Natural killer cell treated with Interleukin-12 subunit alpha and Interleukin-12 subunit beta and Interleukin-15 and Interleukin-18, amount 100 ng/mL, for 72 hours (primary cell): ENCODE results near the gene VMP1. TPM values are rescaled to one million over a fixed set of nuclear protein-coding genes. Genes with fewer than 3 reads are reported as not detected.

Experiments
- ATAC-seq, 2 donors: fragments of 150-1000 bp; cut with Tn5 transposase in 1 of 2; sonication (Bioruptor Pico), chemical (Tn5 transposase) in 1 of 2; 2 replicates each; pipeline ENCODE4 v1.10.0; 2021
- DNase-seq: peaks from one replicate; pipeline ENCODE4 v3.0.0; 2022; ENCODE audit warnings: low spot score
- H3K27ac Mint-ChIP-seq, 2 donors: 1 replicate in 1 of 2; 2 replicates in 1 of 2; pipeline ENCODE4 v1.8.0; 2022; ENCODE audit warnings: mixed read lengths in 2 of 2, mild to moderate bottlenecking in 1 of 2, moderate library complexity in 1 of 2
- H3K27me3 Mint-ChIP-seq, 2 donors: 1 replicate in 1 of 2; 2 replicates in 1 of 2; pipeline ENCODE4 v1.8.0; 2022; ENCODE audit warnings: mixed read lengths in 2 of 2
- H3K36me3 Mint-ChIP-seq: one replicate; pipeline ENCODE4 v1.8.0; 2022; ENCODE audit warnings: mixed read lengths
- H3K4me1 Mint-ChIP-seq, 2 donors: 1 replicate in 1 of 2; 2 replicates in 1 of 2; pipeline ENCODE4 v1.8.0; 2022; ENCODE audit warnings: low read depth in 2 of 2, mixed read lengths in 2 of 2, mild to moderate bottlenecking in 1 of 2
- H3K4me3 Mint-ChIP-seq: one replicate; pipeline ENCODE4 v1.8.0; 2022; ENCODE audit warnings: mixed read lengths
- H3K9me3 Mint-ChIP-seq: 2 replicates; pipeline ENCODE4 v1.8.0; 2022; ENCODE audit warnings: mixed read lengths
- total RNA-seq, 2 donors: library from RNA; stranded (reverse); gene quantifications; one replicate each; pipeline ENCODE4 v1.2.3, GENCODE V29; 2022

VMP1 gene
- total RNA-seq, 2 donors from 2014 or later = 225 to 292 TPM

GRCh38 chr17:59693582-59693981 is 13.9 kb upstream of the VMP1 start:
- ATAC-seq (no peak), DNase-seq (no peak)
- peaks cover 13 to 21% of the 10 kb centered on the region in 2 donors for H3K4me1 Mint-ChIP-seq
- no peak overlapping the region for H3K27ac Mint-ChIP-seq
- H3K4me3 Mint-ChIP-seq = no peak overlapping the region
- peaks cover 31% of the 10 kb centered on the region for H3K36me3 Mint-ChIP-seq
- no peaks in the 10 kb centered on the region for H3K9me3 Mint-ChIP-seq
- no peaks in the 10 kb centered on the region for H3K27me3 Mint-ChIP-seq

GRCh38 chr17:59694344-59694743 is 13.1 kb upstream of the VMP1 start:
- DNase-seq (no peak), ATAC-seq (no peak)
- Mint-ChIP-seq H3K4me3 (no peak overlapping the region), H3K9me3 (no peaks in the 10 kb centered on the region), H3K36me3 (peaks cover 35% of the 10 kb centered on the region), H3K27ac (peak overlapping the region in 1 of 2 donors; percentile 66), H3K4me1 (peaks cover 19 to 28% of the 10 kb centered on the region in 2 donors), H3K27me3 (no peaks in the 10 kb centered on the region)

DNA sequence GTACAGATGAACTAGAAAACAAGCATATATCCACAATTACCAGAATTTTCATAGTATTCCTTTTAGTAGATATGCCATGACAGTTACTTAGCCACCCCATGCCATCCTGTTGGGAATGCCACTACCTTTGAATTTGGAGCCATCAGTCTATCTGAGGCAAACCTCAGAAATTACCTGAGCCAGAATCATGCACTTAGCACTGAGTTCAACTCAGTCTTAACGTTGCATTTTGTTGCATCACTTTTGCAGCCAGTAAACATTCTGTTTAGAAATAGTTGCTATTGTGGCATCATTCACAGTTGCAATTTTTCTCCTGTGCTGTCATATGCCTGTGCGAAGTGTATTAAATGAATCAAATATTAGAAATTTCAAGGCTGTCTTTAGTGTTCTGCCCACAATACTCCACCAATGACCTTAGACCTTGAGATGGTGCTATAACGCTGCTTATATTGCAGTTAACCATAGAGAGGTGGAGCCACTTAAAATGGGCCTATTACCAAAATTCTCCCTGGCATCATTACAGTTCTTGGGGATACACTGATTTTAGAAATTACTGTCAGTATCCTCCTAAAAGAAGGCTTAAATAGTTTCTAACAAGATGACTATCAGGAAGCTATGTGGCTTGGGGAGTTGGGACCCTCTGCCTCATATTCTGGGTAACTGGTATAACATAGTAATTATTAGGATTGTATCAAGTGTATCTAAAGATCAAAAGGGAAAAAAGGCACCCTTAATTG is 11.3 kb upstream of the VMP1 start:
- Mint-ChIP-seq H3K27ac (peak overlapping the region; percentile 34 to 58), H3K9me3 (no peaks in the 10 kb centered on the region), H3K36me3 (peaks cover 34% of the 10 kb centered on the region), H3K4me3 (no peak overlapping the region), H3K27me3 (no peaks in the 10 kb centered on the region), H3K4me1 (peaks cover 34 to 40% of the 10 kb centered on the region in 2 donors)
- DNase-seq (no peak), ATAC-seq (no peak)

DNA sequence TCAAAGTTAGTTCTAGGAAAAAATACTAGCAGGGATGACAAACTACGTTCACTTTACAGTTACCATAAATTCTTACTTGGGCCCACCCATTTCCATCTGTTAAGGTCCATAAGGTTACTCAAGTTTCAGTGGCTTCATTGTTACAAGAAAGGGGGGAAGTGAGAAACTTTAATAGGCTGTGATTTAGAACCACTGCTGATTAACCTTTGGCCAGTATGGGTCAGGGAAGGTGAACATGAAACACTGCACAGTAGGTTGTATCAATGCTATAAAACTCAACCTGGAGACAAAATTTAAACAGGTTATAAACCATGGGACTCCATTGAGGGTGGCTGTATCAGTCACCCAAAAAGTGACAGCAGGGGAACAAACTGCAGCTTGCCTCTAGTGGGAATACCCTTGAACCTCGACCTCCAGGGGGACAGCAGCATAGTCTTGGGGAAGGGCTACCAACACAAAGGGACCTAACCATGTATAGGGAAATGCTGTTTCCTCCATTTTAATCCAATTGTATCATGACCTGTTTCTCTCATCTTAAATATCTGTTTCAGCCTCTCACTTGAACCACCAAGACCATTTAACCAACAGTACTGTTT is 10.7 kb upstream of the VMP1 start:
- no peaks in the 10 kb centered on the region for H3K27me3 Mint-ChIP-seq
- H3K4me3 Mint-ChIP-seq = no peak overlapping the region
- H3K27ac Mint-ChIP-seq = peak overlapping the region; percentile 34 to 58
- no peaks in the 10 kb centered on the region for H3K9me3 Mint-ChIP-seq
- DNase-seq (no peak), ATAC-seq (no peak)
- peaks cover 32% of the 10 kb centered on the region for H3K36me3 Mint-ChIP-seq
- H3K4me1 Mint-ChIP-seq = peaks cover 35 to 40% of the 10 kb centered on the region in 2 donors

DNA sequence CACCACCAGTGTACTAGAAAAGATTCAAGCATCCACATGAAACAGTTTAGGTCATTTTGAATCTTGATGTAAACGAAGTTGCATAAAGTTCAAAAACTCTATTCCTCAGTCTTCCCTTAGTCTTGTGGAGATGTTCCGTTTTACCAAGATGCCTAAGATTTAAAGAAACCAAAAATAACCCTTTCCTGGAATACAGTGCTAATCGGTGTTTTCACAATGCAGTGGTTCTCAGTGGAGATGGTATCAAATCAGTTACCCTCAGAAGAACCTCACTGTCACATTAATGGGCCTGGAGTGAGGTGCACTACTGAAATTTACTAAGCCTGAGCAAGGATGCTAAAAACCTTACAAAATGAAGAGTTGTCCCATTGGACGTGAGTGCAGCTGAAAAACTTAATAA is 9.3 kb upstream of the VMP1 start:
- Mint-ChIP-seq H3K27ac (peak overlapping the region in 1 of 2 donors; percentile 25), H3K4me3 (peak overlapping the region; percentile 8), H3K27me3 (no peaks in the 10 kb centered on the region), H3K36me3 (peaks cover 32% of the 10 kb centered on the region), H3K4me1 (peaks cover 41 to 47% of the 10 kb centered on the region in 2 donors), H3K9me3 (no peaks in the 10 kb centered on the region)
- DNase-seq = no peak
- ATAC-seq = no peak

DNA sequence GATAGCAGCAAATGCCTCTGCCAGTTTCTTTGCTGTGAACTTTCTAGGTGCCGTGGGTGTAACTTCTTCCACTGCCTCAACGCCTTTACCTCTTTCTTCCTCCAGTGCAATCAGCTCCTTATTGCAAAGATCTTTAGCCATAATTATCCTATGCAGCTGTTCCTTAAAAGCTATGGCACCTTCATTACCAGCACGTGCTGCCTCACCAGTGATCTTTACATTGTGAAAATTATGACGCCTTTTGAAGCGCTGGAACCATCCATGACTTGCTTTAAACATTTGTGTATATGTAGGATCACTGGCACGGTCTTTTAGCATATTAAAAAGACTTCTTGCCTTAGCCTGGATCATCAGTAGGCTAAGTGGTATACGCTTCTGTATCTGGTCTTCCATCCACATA is 8.2 kb upstream of the VMP1 start:
- DNase-seq = no peak
- H3K27me3 Mint-ChIP-seq = no peaks in the 10 kb centered on the region
- peak overlapping the region; percentile 9 to 18 for H3K27ac Mint-ChIP-seq
- peaks cover 33% of the 10 kb centered on the region for H3K36me3 Mint-ChIP-seq
- H3K4me1 Mint-ChIP-seq = peaks cover 44 to 51% of the 10 kb centered on the region in 2 donors
- no peaks in the 10 kb centered on the region for H3K9me3 Mint-ChIP-seq
- peak overlapping the region; percentile 8 for H3K4me3 Mint-ChIP-seq
- no peak for ATAC-seq

GRCh38 chr17:59699786-59700185 is 7.7 kb upstream of the VMP1 start:
- H3K4me3 Mint-ChIP-seq = peak overlapping the region; percentile 8
- DNase-seq (no peak), ATAC-seq (no peak)
- H3K9me3 Mint-ChIP-seq = no peaks in the 10 kb centered on the region
- H3K27me3 Mint-ChIP-seq = no peaks in the 10 kb centered on the region
- H3K4me1 Mint-ChIP-seq = peaks cover 45 to 55% of the 10 kb centered on the region in 2 donors
- peak overlapping the region; percentile 9 to 18 for H3K27ac Mint-ChIP-seq
- peaks cover 31% of the 10 kb centered on the region for H3K36me3 Mint-ChIP-seq

- peak overlapping the region in 1 of 2 donors; percentile 7 for H3K27ac Mint-ChIP-seq
These were observed 5.2 kb upstream of the VMP1 start for GRCh38 chr17:59702304-59702703.

DNA sequence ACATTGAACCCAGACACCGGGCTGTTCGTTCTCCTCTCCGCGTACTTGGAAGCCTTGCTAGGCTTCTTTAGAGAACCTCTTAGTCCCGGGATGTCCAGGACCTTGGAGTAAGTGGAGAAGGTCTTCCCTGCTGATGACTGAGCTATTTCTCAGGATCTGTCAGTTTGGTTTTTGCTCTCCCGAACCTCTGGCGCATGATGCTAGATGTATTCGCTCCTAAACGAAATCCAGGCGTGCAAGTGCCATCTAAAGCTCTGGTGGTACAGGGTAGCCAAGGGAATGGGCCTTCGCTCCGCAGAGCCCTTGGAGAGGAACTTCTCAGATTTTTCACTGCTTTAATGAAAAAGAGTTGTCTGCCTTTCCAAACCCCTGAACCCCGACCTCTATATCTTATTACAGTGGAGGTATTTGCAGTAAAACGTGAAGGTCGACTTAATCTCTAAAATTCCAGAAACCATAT is 547 bp downstream of the VMP1 start:
- Mint-ChIP-seq H3K27ac (peak overlapping the region; percentile 97 to 98), H3K4me1 (peaks cover 46 to 51% of the 10 kb centered on the region in 2 donors), H3K36me3 (peaks cover 16% of the 10 kb centered on the region), H3K9me3 (no peaks in the 10 kb centered on the region), H3K4me3 (peak overlapping the region; percentile 95), H3K27me3 (no peaks in the 10 kb centered on the region)
- no peak for ATAC-seq
- DNase-seq = no peak

More at GRCh38 chr17:59702304-59702703, 5.2 kb upstream of the VMP1 start:
- Mint-ChIP-seq H3K4me1 (peaks cover 55 to 65% of the 10 kb centered on the region in 2 donors), H3K4me3 (no peak overlapping the region), H3K36me3 (peaks cover 38% of the 10 kb centered on the region), H3K27me3 (no peaks in the 10 kb centered on the region), H3K9me3 (no peaks in the 10 kb centered on the region)
- ATAC-seq (no peak), DNase-seq (no peak)

- no peak overlapping the region for H3K27ac Mint-ChIP-seq
- no peak for ATAC-seq
- H3K36me3 Mint-ChIP-seq = peaks cover 6% of the 10 kb centered on the region
These were observed 4.5 kb downstream of the VMP1 start for GRCh38 chr17:59711936-59712335.

GRCh38 chr17:59712862-59713261 is 5.4 kb downstream of the VMP1 start:
- H3K9me3 Mint-ChIP-seq = no peaks in the 10 kb centered on the region
- no peaks in the 10 kb centered on the region for H3K36me3 Mint-ChIP-seq
- H3K27me3 Mint-ChIP-seq = no peaks in the 10 kb centered on the region
- DNase-seq (no peak), ATAC-seq (no peak)
- H3K4me1 Mint-ChIP-seq = peaks cover 29 to 36% of the 10 kb centered on the region in 2 donors
- no peak overlapping the region for H3K27ac Mint-ChIP-seq
- H3K4me3 Mint-ChIP-seq = no peak overlapping the region

More at GRCh38 chr17:59711936-59712335, 4.5 kb downstream of the VMP1 start:
- no peak overlapping the region for H3K4me3 Mint-ChIP-seq
- no peak for DNase-seq
- H3K4me1 Mint-ChIP-seq = peaks cover 34 to 42% of the 10 kb centered on the region in 2 donors
- no peaks in the 10 kb centered on the region for H3K27me3 Mint-ChIP-seq
- no peaks in the 10 kb centered on the region for H3K9me3 Mint-ChIP-seq

GRCh38 chr17:59714255-59714654 is 6.8 kb downstream of the VMP1 start:
- DNase-seq (no peak), ATAC-seq (no peak)
- no peaks in the 10 kb centered on the region for H3K27me3 Mint-ChIP-seq
- H3K36me3 Mint-ChIP-seq = no peaks in the 10 kb centered on the region
- no peak overlapping the region for H3K4me3 Mint-ChIP-seq
- H3K4me1 Mint-ChIP-seq = peaks cover 28 to 34% of the 10 kb centered on the region in 2 donors
- no peaks in the 10 kb centered on the region for H3K9me3 Mint-ChIP-seq
- no peak overlapping the region for H3K27ac Mint-ChIP-seq

DNA sequence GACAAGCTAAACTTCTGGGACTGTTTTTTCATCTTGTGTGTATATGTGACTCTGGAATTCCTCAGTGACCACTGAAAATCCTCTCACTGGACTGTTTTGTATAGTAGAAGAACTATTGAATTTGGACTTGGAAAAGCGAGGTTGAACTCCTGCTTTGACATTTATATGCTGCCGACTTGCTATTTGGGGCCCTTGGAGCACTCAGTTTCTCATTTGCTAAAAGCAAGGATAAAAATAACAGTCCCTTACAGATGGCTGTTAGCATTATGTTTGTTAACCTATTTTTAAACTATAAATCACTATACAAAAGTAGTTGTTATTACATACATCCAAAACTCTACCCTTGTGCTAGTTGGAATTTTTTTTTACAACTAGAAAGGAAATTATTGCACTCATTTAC is 9.0 kb downstream of the VMP1 start:
- Mint-ChIP-seq H3K4me1 (peaks cover 20 to 35% of the 10 kb centered on the region in 2 donors), H3K27ac (no peak overlapping the region), H3K27me3 (no peaks in the 10 kb centered on the region), H3K9me3 (no peaks in the 10 kb centered on the region), H3K36me3 (no peaks in the 10 kb centered on the region), H3K4me3 (no peak overlapping the region)
- ATAC-seq (no peak), DNase-seq (no peak)

DNA sequence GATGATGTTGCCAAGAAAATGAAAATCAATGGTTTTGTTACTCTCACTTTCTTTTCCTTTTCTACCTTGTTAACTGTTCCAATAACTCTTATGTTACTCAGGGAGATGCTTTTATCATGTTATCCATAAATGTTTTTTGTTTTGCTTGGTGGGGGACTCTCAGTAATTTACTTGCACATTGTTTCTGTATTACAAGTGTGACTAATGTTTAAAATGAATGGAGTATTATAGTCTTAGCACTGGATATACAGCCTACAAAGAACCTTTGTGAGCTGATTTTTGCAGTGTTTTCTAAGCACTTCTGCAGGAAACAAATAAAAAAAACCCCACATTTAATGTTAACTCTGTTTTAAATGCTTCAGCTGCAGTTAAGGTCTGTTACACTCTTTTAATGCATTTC is 12.1 kb downstream of the VMP1 start:
- H3K27me3 Mint-ChIP-seq = no peaks in the 10 kb centered on the region
- H3K4me3 Mint-ChIP-seq = no peak overlapping the region
- peaks cover 23 to 34% of the 10 kb centered on the region in 2 donors for H3K4me1 Mint-ChIP-seq

More for the DNA sequence above, 12.1 kb downstream of the VMP1 start:
- ATAC-seq (no peak), DNase-seq (no peak)
- Mint-ChIP-seq H3K36me3 (no peaks in the 10 kb centered on the region), H3K9me3 (no peaks in the 10 kb centered on the region), H3K27ac (no peak overlapping the region)
